ENCODE results near the gene HDAC11. TPM values are rescaled to one million over a fixed set of nuclear protein-coding genes. Genes with fewer than 3 reads are reported as not detected.

The HDAC11 gene
- total and polyA plus RNA-seq, 10 of the 15 experiments (the other 5 are each of a cell fraction or from before 2014, with no cell fraction given) = 0.04 to 0.76 (median 0.22) TPM; not detected in 1

GRCh38 chr3:13516760-13517135 lies 36.6 kb downstream of the HDAC11 start (continued):
- TF ChIP-seq, protein P1, sequence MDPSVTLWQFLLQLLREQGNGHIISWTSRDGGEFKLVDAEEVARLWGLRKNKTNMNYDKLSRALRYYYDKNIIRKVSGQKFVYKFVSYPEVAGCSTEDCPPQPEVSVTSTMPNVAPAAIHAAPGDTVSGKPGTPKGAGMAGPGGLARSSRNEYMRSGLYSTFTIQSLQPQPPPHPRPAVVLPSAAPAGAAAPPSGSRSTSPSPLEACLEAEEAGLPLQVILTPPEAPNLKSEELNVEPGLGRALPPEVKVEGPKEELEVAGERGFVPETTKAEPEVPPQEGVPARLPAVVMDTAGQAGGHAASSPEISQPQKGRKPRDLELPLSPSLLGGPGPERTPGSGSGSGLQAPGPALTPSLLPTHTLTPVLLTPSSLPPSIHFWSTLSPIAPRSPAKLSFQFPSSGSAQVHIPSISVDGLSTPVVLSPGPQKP (IDR thresholded peaks at IDR 0.05; ENCODE audit: low read depth, low read length) = no peak
- TF ChIP-seq, protein P2, sequence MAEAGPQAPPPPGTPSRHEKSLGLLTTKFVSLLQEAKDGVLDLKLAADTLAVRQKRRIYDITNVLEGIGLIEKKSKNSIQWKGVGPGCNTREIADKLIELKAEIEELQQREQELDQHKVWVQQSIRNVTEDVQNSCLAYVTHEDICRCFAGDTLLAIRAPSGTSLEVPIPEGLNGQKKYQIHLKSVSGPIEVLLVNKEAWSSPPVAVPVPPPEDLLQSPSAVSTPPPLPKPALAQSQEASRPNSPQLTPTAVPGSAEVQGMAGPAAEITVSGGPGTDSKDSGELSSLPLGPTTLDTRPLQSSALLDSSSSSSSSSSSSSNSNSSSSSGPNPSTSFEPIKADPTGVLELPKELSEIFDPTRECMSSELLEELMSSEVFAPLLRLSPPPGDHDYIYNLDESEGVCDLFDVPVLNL (IDR thresholded peaks at IDR 0.05; ENCODE audit: low read depth, low read length) = no peak
- TF ChIP-seq REST (IDR thresholded peaks at IDR 0.05; ENCODE audit: low read depth, low read length) (no peak), ZNF384 (IDR thresholded peaks at IDR 0.05; ENCODE audit: borderline replicate concordance, low read depth, low read length) (no peak), NFIC (IDR thresholded peaks at IDR 0.05; ENCODE audit: low read depth, low read length) (no peak), KLF5 (IDR thresholded peaks at IDR 0.05; ENCODE audit: partially characterized antibody) (no peak), PAX5 (IDR thresholded peaks at IDR 0.05; ENCODE audit: borderline replicate concordance, low read depth, low read length) (no peak), SMC3 (IDR thresholded peaks at IDR 0.05; ENCODE audit: borderline replicate concordance, low read length) (no peak), SKIL (IDR thresholded peaks at IDR 0.05; ENCODE audit: low read depth, poor library complexity, severe bottlenecking) (no peak), ZNF687 (IDR thresholded peaks at IDR 0.05) (no peak)
- TF ChIP-seq, protein P3, sequence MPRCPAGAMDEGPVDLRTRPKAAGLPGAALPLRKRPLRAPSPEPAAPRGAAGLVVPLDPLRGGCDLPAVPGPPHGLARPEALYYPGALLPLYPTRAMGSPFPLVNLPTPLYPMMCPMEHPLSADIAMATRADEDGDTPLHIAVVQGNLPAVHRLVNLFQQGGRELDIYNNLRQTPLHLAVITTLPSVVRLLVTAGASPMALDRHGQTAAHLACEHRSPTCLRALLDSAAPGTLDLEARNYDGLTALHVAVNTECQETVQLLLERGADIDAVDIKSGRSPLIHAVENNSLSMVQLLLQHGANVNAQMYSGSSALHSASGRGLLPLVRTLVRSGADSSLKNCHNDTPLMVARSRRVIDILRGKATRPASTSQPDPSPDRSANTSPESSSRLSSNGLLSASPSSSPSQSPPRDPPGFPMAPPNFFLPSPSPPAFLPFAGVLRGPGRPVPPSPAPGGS (IDR thresholded peaks at IDR 0.05; ENCODE audit: borderline replicate concordance, insufficient read depth, low read depth, low read length, poor library complexity, severe bottlenecking) = no peak
- TF ChIP-seq, protein P4, sequence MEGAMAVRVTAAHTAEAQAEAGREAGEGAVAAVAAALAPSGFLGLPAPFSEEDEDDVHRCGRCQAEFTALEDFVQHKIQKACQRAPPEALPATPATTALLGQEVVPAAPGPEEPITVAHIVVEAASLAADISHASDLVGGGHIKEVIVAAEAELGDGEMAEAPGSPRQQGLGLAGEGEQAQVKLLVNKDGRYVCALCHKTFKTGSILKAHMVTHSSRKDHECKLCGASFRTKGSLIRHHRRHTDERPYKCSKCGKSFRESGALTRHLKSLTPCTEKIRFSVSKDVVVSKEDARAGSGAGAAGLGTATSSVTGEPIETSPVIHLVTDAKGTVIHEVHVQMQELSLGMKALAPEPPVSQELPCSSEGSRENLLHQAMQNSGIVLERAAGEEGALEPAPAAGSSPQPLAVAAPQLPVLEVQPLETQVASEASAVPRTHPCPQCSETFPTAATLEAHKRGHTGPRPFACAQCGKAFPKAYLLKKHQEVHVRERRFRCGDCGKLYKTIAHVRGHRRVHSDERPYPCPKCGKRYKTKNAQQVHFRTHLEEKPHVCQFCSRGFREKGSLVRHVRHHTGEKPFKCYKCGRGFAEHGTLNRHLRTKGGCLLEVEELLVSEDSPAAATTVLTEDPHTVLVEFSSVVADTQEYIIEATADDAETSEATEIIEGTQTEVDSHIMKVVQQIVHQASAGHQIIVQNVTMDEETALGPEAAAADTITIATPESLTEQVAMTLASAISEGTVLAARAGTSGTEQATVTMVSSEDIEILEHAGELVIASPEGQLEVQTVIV (IDR thresholded peaks at IDR 0.05; ENCODE audit: borderline replicate concordance, partially characterized antibody) = no peak
